ENCODE data around the gene APCDD1. TPM values are rescaled to one million over a fixed set of nuclear protein-coding genes. Genes with fewer than 3 reads are reported as not detected.

APCDD1 gene
- not detected in 2 replicates for total RNA-seq

DNA sequence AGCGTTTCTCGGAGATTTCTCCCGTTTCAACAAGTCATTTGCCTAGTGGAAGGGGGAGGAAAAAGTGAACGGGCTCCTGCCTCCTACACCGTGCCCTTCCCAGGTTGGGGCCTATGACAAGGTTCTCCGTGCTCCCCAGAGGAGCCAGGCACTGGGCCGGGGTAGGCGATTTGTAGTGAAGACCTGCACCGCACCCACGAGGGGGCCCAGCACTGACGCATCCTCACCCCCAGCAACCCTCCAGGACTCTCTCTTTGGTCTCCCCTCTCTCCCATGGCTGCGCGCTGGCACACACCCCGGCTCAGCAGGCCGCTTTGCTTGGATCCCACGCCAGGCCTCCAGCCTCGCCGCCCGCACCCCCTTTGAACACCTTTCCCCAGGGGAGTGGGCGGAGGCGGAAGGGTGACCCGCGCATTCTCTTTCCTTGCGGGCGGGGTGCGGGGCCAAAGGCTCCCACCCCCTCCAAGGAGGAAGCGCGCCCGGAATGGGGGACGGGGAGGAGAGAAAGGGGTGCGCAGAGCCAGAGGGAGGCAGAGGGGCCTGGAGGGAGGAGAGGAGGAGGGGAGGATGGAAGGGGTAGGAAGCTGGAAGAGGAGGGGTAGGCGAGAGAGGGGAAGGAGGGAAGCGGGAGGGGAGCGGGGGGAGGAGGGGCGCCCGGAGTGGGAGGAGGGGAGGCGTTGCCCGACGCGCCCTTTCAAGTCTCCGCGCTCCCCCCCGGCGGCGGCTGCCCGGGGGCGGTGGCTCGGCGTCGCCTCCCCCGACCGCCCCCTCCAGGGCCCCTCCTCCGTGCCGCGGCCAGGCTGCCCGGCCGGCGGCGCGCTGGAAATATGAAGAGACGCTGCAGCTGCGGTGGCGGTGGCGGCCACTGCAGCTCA lies at the start of gene APCDD1:
Gene APCDD1, plus strand, starts transcription at position 830 of the 875 bp plus-strand sequence. CDS start 347 bp downstream, outside the sequence.
- H3K4me1 Mint-ChIP-seq (ENCODE audit: low read depth) = no peaks in the 10 kb centered on the region
- H3K9me3 Mint-ChIP-seq = no peaks in the 10 kb centered on the region
- no peak within 1 kb of the TSS for H3K27ac Mint-ChIP-seq
- peaks cover 51% of the 10 kb centered on the region for H3K27me3 Mint-ChIP-seq (ENCODE audit: insufficient read depth)
- no peak within 1 kb of the TSS for H3K4me3 Mint-ChIP-seq
- no peak for DNase-seq (ENCODE audit: low spot score)
- intact Hi-C loops (cut with micrococcal nuclease) = no loop called here
- H3K36me3 Mint-ChIP-seq (ENCODE audit: low read depth) = no peaks in the 10 kb centered on the region

GRCh38 chr18:10405014-10405493 lies 49.4 kb upstream of the APCDD1 start:
- Mint-ChIP-seq H3K27me3 (ENCODE audit: insufficient read depth) (peaks cover 15% of the 10 kb centered on the region), H3K36me3 (ENCODE audit: low read depth) (no peaks in the 10 kb centered on the region), H3K9me3 (no peaks in the 10 kb centered on the region), H3K4me1 (ENCODE audit: low read depth) (no peaks in the 10 kb centered on the region), H3K4me3 (no peak overlapping the region), H3K27ac (no peak overlapping the region)
- no peak for DNase-seq (ENCODE audit: low spot score)
- intact Hi-C loops (cut with micrococcal nuclease) = no loop called here

- Mint-ChIP-seq H3K27me3 (ENCODE audit: insufficient read depth) (peaks cover 10% of the 10 kb centered on the region), H3K4me1 (ENCODE audit: low read depth) (no peaks in the 10 kb centered on the region), H3K4me3 (no peak overlapping the region), H3K9me3 (no peaks in the 10 kb centered on the region), H3K27ac (no peak overlapping the region), H3K36me3 (ENCODE audit: low read depth) (no peaks in the 10 kb centered on the region)
- no peak for DNase-seq (ENCODE audit: low spot score)
- intact Hi-C loops (cut with micrococcal nuclease) = no loop called here
These were observed 48.4 kb upstream of the APCDD1 start for GRCh38 chr18:10405816-10406663.

DNA sequence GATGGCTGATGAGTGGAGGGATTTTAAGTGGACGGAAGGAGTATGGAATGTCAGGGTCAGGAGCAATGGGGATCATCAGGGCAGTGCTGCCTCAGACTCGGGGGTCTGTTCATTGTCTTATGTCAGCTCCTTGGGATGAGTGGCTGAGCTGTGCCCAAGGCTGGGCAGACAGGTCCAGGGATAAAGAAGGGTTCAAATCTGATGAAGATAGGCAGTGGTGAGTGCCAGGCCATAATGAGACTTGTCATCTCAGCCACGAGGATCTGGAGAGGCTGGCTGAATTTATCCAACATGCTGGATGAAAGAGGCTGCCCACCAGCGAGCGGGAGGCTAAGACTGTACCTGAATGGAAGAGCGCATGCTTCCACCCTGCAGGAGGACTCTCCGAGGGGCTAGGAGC lies 46.3 kb upstream of the APCDD1 start:
- intact Hi-C loops (cut with micrococcal nuclease) = no loop called here
- H3K27ac Mint-ChIP-seq = no peak overlapping the region
- peaks cover 10% of the 10 kb centered on the region for H3K27me3 Mint-ChIP-seq (ENCODE audit: insufficient read depth)
- no peak overlapping the region for H3K4me3 Mint-ChIP-seq
- no peaks in the 10 kb centered on the region for H3K4me1 Mint-ChIP-seq (ENCODE audit: low read depth)
- DNase-seq (ENCODE audit: low spot score) = no peak
- H3K9me3 Mint-ChIP-seq = no peaks in the 10 kb centered on the region
- no peaks in the 10 kb centered on the region for H3K36me3 Mint-ChIP-seq (ENCODE audit: low read depth)

DNA sequence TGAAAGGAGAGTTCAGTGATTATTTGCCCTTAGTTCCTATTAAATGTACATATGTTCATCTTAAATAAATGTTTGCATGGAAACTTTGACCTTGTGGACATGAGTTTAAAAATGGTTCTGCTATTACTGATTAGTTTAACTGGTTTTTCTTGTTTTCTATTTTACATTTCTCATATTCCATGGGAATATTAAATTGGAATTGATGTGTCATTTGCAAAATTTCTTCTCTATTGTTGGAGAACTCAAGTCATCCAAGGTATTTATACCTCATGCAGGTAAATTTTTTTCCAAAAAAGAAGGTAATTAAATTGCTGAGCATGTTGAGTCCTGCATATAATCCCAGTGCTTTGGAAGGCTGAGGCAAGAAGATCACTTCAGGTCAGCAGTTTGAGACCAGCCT lies 45.4 kb upstream of the APCDD1 start:
- H3K4me3 Mint-ChIP-seq = no peak overlapping the region
- no peak for DNase-seq (ENCODE audit: low spot score)
- peaks cover 10% of the 10 kb centered on the region for H3K27me3 Mint-ChIP-seq (ENCODE audit: insufficient read depth)
- H3K27ac Mint-ChIP-seq = no peak overlapping the region
- H3K4me1 Mint-ChIP-seq (ENCODE audit: low read depth) = no peaks in the 10 kb centered on the region
- intact Hi-C loops (cut with micrococcal nuclease) = no loop called here
- no peaks in the 10 kb centered on the region for H3K9me3 Mint-ChIP-seq
- H3K36me3 Mint-ChIP-seq (ENCODE audit: low read depth) = no peaks in the 10 kb centered on the region

GRCh38 chr18:10410472-10411308 lies 43.7 kb upstream of the APCDD1 start:
- Mint-ChIP-seq H3K36me3 (ENCODE audit: low read depth) (no peaks in the 10 kb centered on the region), H3K27ac (no peak overlapping the region), H3K27me3 (ENCODE audit: insufficient read depth) (peaks cover 4% of the 10 kb centered on the region), H3K9me3 (no peaks in the 10 kb centered on the region), H3K4me1 (ENCODE audit: low read depth) (no peaks in the 10 kb centered on the region), H3K4me3 (no peak overlapping the region)
- intact Hi-C loops (cut with micrococcal nuclease) = no loop called here
- no peak for DNase-seq (ENCODE audit: low spot score)

DNA sequence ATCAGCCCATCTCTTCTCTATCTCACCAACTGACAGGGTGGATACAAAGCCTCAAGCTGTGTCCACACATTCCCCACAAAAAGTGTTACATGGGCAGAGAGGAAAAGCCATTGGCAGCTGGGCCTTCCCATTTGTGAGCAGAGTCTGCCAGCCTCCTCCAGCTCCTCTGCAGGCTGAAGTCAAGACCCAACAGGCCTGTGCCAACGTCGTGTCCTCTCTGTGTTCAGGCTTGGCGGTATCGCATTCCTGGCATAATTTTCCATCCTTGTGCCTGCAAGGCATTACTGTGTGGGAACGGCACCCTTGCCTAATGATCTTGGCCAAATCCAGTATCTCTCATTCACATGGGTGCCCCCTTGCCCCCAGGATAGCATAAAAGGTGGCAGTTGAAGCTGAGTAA lies 41.5 kb upstream of the APCDD1 start:
- Mint-ChIP-seq H3K36me3 (ENCODE audit: low read depth) (no peaks in the 10 kb centered on the region), H3K9me3 (no peaks in the 10 kb centered on the region), H3K4me1 (ENCODE audit: low read depth) (no peaks in the 10 kb centered on the region), H3K4me3 (no peak overlapping the region), H3K27me3 (ENCODE audit: insufficient read depth) (peaks cover 4% of the 10 kb centered on the region), H3K27ac (no peak overlapping the region)
- intact Hi-C loops (cut with micrococcal nuclease) = no loop called here
- no peak for DNase-seq (ENCODE audit: low spot score)

- Mint-ChIP-seq H3K27ac (no peak overlapping the region), H3K9me3 (no peaks in the 10 kb centered on the region)
- intact Hi-C loops (cut with micrococcal nuclease) = no loop called here
These were observed 40.7 kb upstream of the APCDD1 start for GRCh38 chr18:10413722-10414121.

DNA sequence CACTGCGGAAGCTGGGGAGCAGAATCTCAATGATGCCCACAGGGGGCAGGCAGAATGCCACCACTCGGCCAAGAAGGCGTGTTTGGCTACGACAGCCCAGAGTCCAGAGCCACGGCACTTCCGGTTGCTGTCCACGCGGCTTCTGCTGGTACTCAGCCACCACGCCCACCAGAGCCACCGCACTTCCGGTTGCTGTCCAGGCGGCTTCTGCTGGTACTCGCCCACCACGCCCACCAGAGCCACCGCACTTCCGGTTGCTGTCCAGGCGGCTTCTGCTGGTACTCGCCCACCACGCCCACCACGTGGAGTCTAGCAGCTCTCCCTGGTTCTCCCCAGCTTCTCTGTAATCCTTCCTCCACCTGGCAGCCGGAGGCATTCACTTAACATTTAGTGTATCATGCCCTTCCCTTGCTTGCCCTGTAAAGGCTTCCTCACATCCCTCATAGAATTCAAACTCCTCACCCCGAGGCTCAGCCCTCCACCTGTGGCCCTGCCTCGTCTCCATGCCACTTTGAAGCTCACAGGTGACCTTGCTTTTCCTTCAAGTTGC lies 40.1 kb upstream of the APCDD1 start:
- Mint-ChIP-seq H3K9me3 (no peaks in the 10 kb centered on the region), H3K27me3 (ENCODE audit: insufficient read depth) (peaks cover 4% of the 10 kb centered on the region), H3K4me3 (no peak overlapping the region), H3K4me1 (ENCODE audit: low read depth) (no peaks in the 10 kb centered on the region), H3K36me3 (ENCODE audit: low read depth) (no peaks in the 10 kb centered on the region), H3K27ac (no peak overlapping the region)
- intact Hi-C loops (cut with micrococcal nuclease) = no loop called here
- DNase-seq (ENCODE audit: low spot score) = no peak

More at GRCh38 chr18:10413722-10414121, 40.7 kb upstream of the APCDD1 start:
- Mint-ChIP-seq H3K4me1 (ENCODE audit: low read depth) (no peaks in the 10 kb centered on the region), H3K4me3 (no peak overlapping the region), H3K36me3 (ENCODE audit: low read depth) (no peaks in the 10 kb centered on the region), H3K27me3 (ENCODE audit: insufficient read depth) (peaks cover 4% of the 10 kb centered on the region)
- DNase-seq (ENCODE audit: low spot score) = no peak

GRCh38 chr18:10416065-10416464 lies 38.4 kb upstream of the APCDD1 start:
- no peaks in the 10 kb centered on the region for H3K4me1 Mint-ChIP-seq (ENCODE audit: low read depth)
- intact Hi-C loops (cut with micrococcal nuclease) = no loop called here
- H3K27me3 Mint-ChIP-seq (ENCODE audit: insufficient read depth) = no peaks in the 10 kb centered on the region
- no peaks in the 10 kb centered on the region for H3K9me3 Mint-ChIP-seq
- no peak overlapping the region for H3K27ac Mint-ChIP-seq
- H3K4me3 Mint-ChIP-seq = no peak overlapping the region
- no peak for DNase-seq (ENCODE audit: low spot score)
- H3K36me3 Mint-ChIP-seq (ENCODE audit: low read depth) = no peaks in the 10 kb centered on the region

DNA sequence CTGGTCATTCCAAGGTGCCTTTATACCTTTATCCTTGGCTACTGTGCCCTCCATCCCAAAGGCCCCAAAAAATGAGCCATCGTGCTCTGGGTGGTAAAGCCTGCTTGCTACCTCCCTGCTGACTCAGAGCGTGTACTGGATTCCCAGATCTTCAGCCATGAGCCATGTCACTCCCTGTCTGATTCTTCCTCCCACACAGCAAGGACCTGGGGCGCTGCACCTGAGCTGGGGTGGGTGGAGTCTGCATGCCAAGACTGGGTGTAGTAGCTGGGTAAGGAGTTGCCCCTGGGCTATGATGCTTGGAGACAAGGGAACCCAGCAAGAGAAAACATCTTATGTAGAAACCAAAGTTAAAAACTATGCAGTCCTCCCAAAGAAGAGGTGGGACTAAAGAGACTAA lies 37.2 kb upstream of the APCDD1 start:
- Mint-ChIP-seq H3K4me1 (ENCODE audit: low read depth) (no peaks in the 10 kb centered on the region), H3K27me3 (ENCODE audit: insufficient read depth) (peaks cover 3% of the 10 kb centered on the region), H3K27ac (no peak overlapping the region), H3K9me3 (no peaks in the 10 kb centered on the region), H3K4me3 (no peak overlapping the region), H3K36me3 (ENCODE audit: low read depth) (no peaks in the 10 kb centered on the region)
- no peak for DNase-seq (ENCODE audit: low spot score)
- intact Hi-C loops (cut with micrococcal nuclease) = no loop called here

DNA sequence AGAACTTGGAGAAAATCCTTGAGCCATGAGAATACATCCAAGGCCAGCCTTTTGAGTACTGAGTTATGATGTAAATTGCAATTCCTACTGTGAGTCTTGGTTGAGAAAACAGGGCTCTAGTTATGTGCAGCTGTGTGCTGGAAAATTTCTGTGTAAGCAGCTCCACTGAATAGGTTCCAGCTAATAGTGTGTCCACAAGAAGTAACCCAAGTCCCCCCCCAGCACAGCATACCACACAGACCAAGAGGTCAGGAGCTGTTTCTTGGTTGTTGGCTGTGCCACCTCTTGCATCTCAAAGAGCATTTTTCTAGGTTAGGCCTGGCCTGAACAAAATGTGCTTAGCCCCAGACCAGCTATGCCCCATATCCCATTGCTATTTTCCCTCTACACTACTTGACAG lies 36.8 kb upstream of the APCDD1 start:
- Mint-ChIP-seq H3K4me3 (no peak overlapping the region), H3K36me3 (ENCODE audit: low read depth) (no peaks in the 10 kb centered on the region), H3K9me3 (no peaks in the 10 kb centered on the region), H3K27ac (no peak overlapping the region), H3K4me1 (ENCODE audit: low read depth) (no peaks in the 10 kb centered on the region), H3K27me3 (ENCODE audit: insufficient read depth) (peaks cover 3% of the 10 kb centered on the region)
- intact Hi-C loops (cut with micrococcal nuclease) = no loop called here
- DNase-seq (ENCODE audit: low spot score) = no peak
